ENCODE measurements around the gene STK25. TPM values are rescaled to one million over a fixed set of nuclear protein-coding genes. Genes with fewer than 3 reads are reported as not detected.

Gene STK25
- total and polyA plus RNA-seq, 2 of the 8 experiments (the other 6 are each of a cell fraction or from before 2014, with no cell fraction given) = 159 to 546 TPM

DNA sequence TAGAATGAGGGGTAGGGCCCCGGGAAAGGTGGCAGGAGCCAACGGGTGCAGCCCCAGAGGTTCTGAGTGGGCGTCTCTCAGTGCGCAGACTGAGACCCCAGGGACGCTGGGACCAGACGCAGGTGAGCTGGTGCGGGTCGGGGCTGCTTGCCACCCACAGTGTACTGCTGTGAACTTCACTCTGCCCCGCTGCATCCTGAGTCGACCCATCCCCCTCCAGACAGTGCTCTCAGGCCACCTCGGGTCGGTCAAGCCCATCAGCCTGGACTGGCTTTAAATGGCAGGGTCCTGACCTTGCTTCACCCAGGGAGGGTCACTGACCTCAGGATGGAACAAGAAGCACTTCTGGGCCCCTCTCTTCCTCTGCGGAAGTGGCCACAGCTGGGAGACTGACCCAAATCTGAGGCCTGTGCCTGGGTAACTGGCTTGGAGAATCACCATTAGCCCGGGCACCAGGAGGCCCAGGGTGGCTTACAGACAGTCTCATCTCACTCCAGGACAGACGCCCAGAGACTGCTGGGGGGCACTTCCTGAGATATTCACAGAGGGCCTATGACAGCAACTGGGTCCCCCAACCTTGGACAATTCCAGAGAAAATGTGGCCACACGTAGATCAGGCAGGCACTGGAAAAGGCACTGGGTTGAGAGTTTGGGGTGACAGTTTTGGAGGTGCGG is 26.5 kb upstream of the STK25 start (continued):
- TF ChIP-seq, protein P1, sequence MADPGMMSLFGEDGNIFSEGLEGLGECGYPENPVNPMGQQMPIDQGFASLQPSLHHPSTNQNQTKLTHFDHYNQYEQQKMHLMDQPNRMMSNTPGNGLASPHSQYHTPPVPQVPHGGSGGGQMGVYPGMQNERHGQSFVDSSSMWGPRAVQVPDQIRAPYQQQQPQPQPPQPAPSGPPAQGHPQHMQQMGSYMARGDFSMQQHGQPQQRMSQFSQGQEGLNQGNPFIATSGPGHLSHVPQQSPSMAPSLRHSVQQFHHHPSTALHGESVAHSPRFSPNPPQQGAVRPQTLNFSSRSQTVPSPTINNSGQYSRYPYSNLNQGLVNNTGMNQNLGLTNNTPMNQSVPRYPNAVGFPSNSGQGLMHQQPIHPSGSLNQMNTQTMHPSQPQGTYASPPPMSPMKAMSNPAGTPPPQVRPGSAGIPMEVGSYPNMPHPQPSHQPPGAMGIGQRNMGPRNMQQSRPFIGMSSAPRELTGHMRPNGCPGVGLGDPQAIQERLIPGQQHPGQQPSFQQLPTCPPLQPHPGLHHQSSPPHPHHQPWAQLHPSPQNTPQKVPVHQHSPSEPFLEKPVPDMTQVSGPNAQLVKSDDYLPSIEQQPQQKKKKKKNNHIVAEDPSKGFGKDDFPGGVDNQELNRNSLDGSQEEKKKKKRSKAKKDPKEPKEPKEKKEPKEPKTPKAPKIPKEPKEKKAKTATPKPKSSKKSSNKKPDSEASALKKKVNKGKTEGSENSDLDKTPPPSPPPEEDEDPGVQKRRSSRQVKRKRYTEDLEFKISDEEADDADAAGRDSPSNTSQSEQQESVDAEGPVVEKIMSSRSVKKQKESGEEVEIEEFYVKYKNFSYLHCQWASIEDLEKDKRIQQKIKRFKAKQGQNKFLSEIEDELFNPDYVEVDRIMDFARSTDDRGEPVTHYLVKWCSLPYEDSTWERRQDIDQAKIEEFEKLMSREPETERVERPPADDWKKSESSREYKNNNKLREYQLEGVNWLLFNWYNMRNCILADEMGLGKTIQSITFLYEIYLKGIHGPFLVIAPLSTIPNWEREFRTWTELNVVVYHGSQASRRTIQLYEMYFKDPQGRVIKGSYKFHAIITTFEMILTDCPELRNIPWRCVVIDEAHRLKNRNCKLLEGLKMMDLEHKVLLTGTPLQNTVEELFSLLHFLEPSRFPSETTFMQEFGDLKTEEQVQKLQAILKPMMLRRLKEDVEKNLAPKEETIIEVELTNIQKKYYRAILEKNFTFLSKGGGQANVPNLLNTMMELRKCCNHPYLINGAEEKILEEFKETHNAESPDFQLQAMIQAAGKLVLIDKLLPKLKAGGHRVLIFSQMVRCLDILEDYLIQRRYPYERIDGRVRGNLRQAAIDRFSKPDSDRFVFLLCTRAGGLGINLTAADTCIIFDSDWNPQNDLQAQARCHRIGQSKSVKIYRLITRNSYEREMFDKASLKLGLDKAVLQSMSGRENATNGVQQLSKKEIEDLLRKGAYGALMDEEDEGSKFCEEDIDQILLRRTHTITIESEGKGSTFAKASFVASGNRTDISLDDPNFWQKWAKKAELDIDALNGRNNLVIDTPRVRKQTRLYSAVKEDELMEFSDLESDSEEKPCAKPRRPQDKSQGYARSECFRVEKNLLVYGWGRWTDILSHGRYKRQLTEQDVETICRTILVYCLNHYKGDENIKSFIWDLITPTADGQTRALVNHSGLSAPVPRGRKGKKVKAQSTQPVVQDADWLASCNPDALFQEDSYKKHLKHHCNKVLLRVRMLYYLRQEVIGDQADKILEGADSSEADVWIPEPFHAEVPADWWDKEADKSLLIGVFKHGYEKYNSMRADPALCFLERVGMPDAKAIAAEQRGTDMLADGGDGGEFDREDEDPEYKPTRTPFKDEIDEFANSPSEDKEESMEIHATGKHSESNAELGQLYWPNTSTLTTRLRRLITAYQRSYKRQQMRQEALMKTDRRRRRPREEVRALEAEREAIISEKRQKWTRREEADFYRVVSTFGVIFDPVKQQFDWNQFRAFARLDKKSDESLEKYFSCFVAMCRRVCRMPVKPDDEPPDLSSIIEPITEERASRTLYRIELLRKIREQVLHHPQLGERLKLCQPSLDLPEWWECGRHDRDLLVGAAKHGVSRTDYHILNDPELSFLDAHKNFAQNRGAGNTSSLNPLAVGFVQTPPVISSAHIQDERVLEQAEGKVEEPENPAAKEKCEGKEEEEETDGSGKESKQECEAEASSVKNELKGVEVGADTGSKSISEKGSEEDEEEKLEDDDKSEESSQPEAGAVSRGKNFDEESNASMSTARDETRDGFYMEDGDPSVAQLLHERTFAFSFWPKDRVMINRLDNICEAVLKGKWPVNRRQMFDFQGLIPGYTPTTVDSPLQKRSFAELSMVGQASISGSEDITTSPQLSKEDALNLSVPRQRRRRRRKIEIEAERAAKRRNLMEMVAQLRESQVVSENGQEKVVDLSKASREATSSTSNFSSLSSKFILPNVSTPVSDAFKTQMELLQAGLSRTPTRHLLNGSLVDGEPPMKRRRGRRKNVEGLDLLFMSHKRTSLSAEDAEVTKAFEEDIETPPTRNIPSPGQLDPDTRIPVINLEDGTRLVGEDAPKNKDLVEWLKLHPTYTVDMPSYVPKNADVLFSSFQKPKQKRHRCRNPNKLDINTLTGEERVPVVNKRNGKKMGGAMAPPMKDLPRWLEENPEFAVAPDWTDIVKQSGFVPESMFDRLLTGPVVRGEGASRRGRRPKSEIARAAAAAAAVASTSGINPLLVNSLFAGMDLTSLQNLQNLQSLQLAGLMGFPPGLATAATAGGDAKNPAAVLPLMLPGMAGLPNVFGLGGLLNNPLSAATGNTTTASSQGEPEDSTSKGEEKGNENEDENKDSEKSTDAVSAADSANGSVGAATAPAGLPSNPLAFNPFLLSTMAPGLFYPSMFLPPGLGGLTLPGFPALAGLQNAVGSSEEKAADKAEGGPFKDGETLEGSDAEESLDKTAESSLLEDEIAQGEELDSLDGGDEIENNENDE (IDR thresholded peaks at IDR 0.05; ENCODE audit: insufficient replicate concordance, low read length) = no peak
- no peak for TF ChIP-seq GTF2F1 (IDR thresholded peaks at IDR 0.05; ENCODE audit: borderline replicate concordance, low read depth, low read length)
- TF ChIP-seq, protein P2, sequence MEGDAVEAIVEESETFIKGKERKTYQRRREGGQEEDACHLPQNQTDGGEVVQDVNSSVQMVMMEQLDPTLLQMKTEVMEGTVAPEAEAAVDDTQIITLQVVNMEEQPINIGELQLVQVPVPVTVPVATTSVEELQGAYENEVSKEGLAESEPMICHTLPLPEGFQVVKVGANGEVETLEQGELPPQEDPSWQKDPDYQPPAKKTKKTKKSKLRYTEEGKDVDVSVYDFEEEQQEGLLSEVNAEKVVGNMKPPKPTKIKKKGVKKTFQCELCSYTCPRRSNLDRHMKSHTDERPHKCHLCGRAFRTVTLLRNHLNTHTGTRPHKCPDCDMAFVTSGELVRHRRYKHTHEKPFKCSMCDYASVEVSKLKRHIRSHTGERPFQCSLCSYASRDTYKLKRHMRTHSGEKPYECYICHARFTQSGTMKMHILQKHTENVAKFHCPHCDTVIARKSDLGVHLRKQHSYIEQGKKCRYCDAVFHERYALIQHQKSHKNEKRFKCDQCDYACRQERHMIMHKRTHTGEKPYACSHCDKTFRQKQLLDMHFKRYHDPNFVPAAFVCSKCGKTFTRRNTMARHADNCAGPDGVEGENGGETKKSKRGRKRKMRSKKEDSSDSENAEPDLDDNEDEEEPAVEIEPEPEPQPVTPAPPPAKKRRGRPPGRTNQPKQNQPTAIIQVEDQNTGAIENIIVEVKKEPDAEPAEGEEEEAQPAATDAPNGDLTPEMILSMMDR (IDR thresholded peaks at IDR 0.05; ENCODE audit: control extremely low read depth in 1 of 3, insufficient read depth in 1 of 3, low read depth in 1 of 3, low read length in 3 of 3) = no peak
- TF ChIP-seq, protein P3, sequence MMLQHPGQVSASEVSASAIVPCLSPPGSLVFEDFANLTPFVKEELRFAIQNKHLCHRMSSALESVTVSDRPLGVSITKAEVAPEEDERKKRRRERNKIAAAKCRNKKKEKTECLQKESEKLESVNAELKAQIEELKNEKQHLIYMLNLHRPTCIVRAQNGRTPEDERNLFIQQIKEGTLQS (IDR thresholded peaks at IDR 0.05; ENCODE audit: insufficient read depth, low read depth, low read length) = no peak
- TF ChIP-seq POU5F1 (IDR thresholded peaks at IDR 0.05; ENCODE audit: low read depth, low read length) = no peak
